CD14-positive monocyte (primary cell): ENCODE measurements around the gene HDAC4. TPM values are rescaled to one million over a fixed set of nuclear protein-coding genes. Genes with fewer than 3 reads are reported as not detected.

ENCODE experiments used
- DNase-seq, 3 donors: peaks; one replicate each; pipeline ENCODE4 v3.0.0-alpha.2; 2011 to 2022
- H2AFZ ChIP-seq: 2 replicates; pipeline ENCODE4 v1.6.0; 2012; ENCODE audit warnings: mild to moderate bottlenecking, low read depth, low read length, inconsistent platforms; ENCODE audit not compliant: insufficient read depth, poor library complexity, severe bottlenecking
- H3K27ac ChIP-seq, 2 donors: 1 replicate in 1 of 2; 2 replicates in 1 of 2; pipeline ENCODE4 v1.5.1; 2012 to 2013; ENCODE audit warnings: low read length in 2 of 2, control low read depth in 1 of 2, inconsistent platforms in 1 of 2, low read depth in 1 of 2, mild to moderate bottlenecking in 1 of 2
- H3K27me3 ChIP-seq, 2 donors: one replicate each; pipeline versions ENCODE4 v1.6.0 to v1.6.1; 2011 to 2013; ENCODE audit warnings: low read length in 2 of 2; ENCODE audit not compliant: control insufficient read depth in 2 of 2, insufficient read depth in 2 of 2
- H3K36me3 ChIP-seq, 2 donors: replicated peaks in 1 of 2; 1 replicate in 1 of 2; 2 replicates in 1 of 2; pipeline versions ENCODE4 v1.5.1 to v1.6.1; 2012 to 2013; ENCODE audit warnings: low read length in 2 of 2, control low read depth in 1 of 2, inconsistent platforms in 1 of 2, mild to moderate bottlenecking in 1 of 2; ENCODE audit not compliant: insufficient read depth in 2 of 2, control insufficient read depth in 1 of 2
- H3K4me1 ChIP-seq, 2 donors: 1 replicate in 1 of 2; 2 replicates in 1 of 2; pipeline versions ENCODE4 v1.5.1 to v1.6.1; 2012 to 2013; ENCODE audit warnings: low read length in 2 of 2, control low read depth in 1 of 2, inconsistent platforms in 1 of 2, mild to moderate bottlenecking in 1 of 2, moderate library complexity in 1 of 2; ENCODE audit not compliant: insufficient read depth in 2 of 2, control insufficient read depth in 1 of 2
- H3K4me2 ChIP-seq: replicated peaks from 2 replicates; pipeline ENCODE3; 2012; ENCODE audit warnings: low read length, moderate library complexity, mild to moderate bottlenecking; ENCODE audit not compliant: poor library complexity, severe bottlenecking; ENCODE audit errors: extremely low read depth
- H3K4me3 ChIP-seq, 3 experiments: fragments of 200-600 bp in 1 of 3; sonication (generic) in 1 of 3; replicated peaks in 1 of 3; 1 replicate in 2 of 3; 2 replicates in 1 of 3; pipeline ENCODE4 v1.5.1; 2011 to 2013; ENCODE audit warnings: low read length in 3 of 3, mild to moderate bottlenecking in 3 of 3, control low read depth in 2 of 3, low read depth in 2 of 3, inconsistent platforms in 1 of 3, moderate library complexity in 1 of 3
- H3K79me2 ChIP-seq: 2 replicates; pipeline ENCODE4 v1.6.0; 2012; ENCODE audit warnings: mild to moderate bottlenecking, control low read depth, inconsistent platforms, low read length, moderate library complexity; ENCODE audit not compliant: insufficient read depth
- H3K9ac ChIP-seq: 2 replicates; pipeline ENCODE4 v1.6.0; 2017; ENCODE audit warnings: low read length, mild to moderate bottlenecking; ENCODE audit not compliant: insufficient read depth, poor library complexity, severe bottlenecking
- H3K9me3 ChIP-seq, 2 donors: replicated peaks in 1 of 2; 1 replicate in 1 of 2; 2 replicates in 1 of 2; pipeline versions ENCODE4 v1.5.1 to v1.6.1; 2012 to 2013; ENCODE audit warnings: low read length in 2 of 2, control low read depth in 1 of 2; ENCODE audit not compliant: control insufficient read depth in 1 of 2, insufficient read depth in 1 of 2
- H4K20me1 ChIP-seq: 2 replicates; pipeline ENCODE4 v1.6.0; 2012; ENCODE audit warnings: mild to moderate bottlenecking, low read length, control low read depth, moderate library complexity; ENCODE audit not compliant: insufficient read depth
- H3K27ac Mint-ChIP-seq, 7 donors: one replicate each; pipeline ENCODE4 v1.8.0; 2020; ENCODE audit warnings: mild to moderate bottlenecking in 7 of 7, mixed read lengths in 7 of 7, moderate library complexity in 6 of 7, inconsistent platforms in 2 of 7
- H3K27me3 Mint-ChIP-seq, 3 donors: one replicate each; pipeline ENCODE4 v1.8.0; 2021 to 2022; ENCODE audit warnings: low read depth in 3 of 3, mild to moderate bottlenecking in 3 of 3, mixed read lengths in 3 of 3, moderate library complexity in 3 of 3, inconsistent platforms in 1 of 3
- H3K36me3 Mint-ChIP-seq, 2 donors: one replicate each; pipeline ENCODE4 v1.8.0; 2020; ENCODE audit warnings: mixed read lengths in 2 of 2, inconsistent platforms in 1 of 2, mild to moderate bottlenecking in 1 of 2
- H3K4me1 Mint-ChIP-seq: one replicate; pipeline ENCODE4 v1.8.0; 2020; ENCODE audit warnings: mild to moderate bottlenecking, mixed read lengths
- H3K4me3 Mint-ChIP-seq, 2 donors: one replicate each; pipeline ENCODE4 v1.8.0; 2020; ENCODE audit warnings: mild to moderate bottlenecking in 2 of 2, mixed read lengths in 2 of 2, moderate library complexity in 1 of 2
- H3K9me3 Mint-ChIP-seq, 7 donors: one replicate each; pipeline ENCODE4 v1.8.0; 2020 to 2022; ENCODE audit warnings: mixed read lengths in 7 of 7, mild to moderate bottlenecking in 6 of 7, moderate library complexity in 6 of 7, inconsistent platforms in 2 of 7
- CTCF ChIP-seq: fragments of 200-600 bp; IDR thresholded peaks from one replicate; pipeline ENCODE4 v1.8.0; 2022; ENCODE audit warnings: antibody characterized with exemption, mild to moderate bottlenecking
- WGBS: methylation state at CpG from one replicate; pipeline ENCODE4 v1.1.5; 2013; ENCODE audit warnings: missing lambda C conversion rate; ENCODE audit not compliant: insufficient coverage; 5-methylcytosine and 5-hydroxymethylcytosine counted together
- intact Hi-C, 2 donors: fragments of 100-400 bp; cut with micrococcal nuclease; formaldehyde crosslinking; loops; one replicate each; pipeline versions ENCODE4 v1.15.0 to v1.15.1; 2023
- polyA plus RNA-seq, 3 donors: library from polyadenylated mRNA; depleted of rRNA in 1 of 3; unstranded in 2 of 3; stranded (reverse) in 1 of 3; fragments of 300-500 nt in 2 of 3; fragments of >200 nt in 1 of 3; fragmentation: Illumina TruSeq in 2 of 3; gene quantifications; 1 replicate in 2 of 3; 2 replicates in 1 of 3; pipeline ENCODE4 v1.2.3, GENCODE V29; 2012 to 2021

Gene HDAC4
- polyA plus RNA-seq, 3 donors, result 3.3 to 23.0 (median 4.5) TPM

- 91% methylated on average over 13 of the region's 16 CpGs for WGBS
Observed at GRCh38 chr2:239304533-239305221, 96.1 kb downstream of the HDAC4 start.

More at GRCh38 chr2:239304533-239305221, 96.1 kb downstream of the HDAC4 start:
- no peak overlapping the region for H3K27ac ChIP-seq
- peaks cover 40 to 41% of the 10 kb centered on the region in 2 donors for H3K4me1 ChIP-seq
- intact Hi-C loops, result no loop called here
- no peaks in the 10 kb centered on the region for H3K9me3 ChIP-seq
- no peak overlapping the region for H3K9ac ChIP-seq
- no peak overlapping the region for H2AFZ ChIP-seq
- Mint-ChIP-seq H3K4me1 (peaks cover 43% of the 10 kb centered on the region), H3K27me3 (no peaks in the 10 kb centered on the region), H3K9me3 (no peaks in the 10 kb centered on the region), H3K27ac (no peak overlapping the region), H3K4me3 (no peak overlapping the region), H3K36me3 (peaks cover 29 to 31% of the 10 kb centered on the region in 2 donors)
- peaks cover 96% of the 10 kb centered on the region for H3K79me2 ChIP-seq
- peaks cover 8% of the 10 kb centered on the region for H4K20me1 ChIP-seq
- no peak overlapping the region for H3K4me3 ChIP-seq
- H3K4me2 ChIP-seq, result no peak overlapping the region
- TF ChIP-seq CTCF, result no peak
- H3K27me3 ChIP-seq, result no peaks in the 10 kb centered on the region
- no peak for DNase-seq
- peaks cover 0 to under 1% of the 10 kb centered on the region in 2 donors for H3K36me3 ChIP-seq
